ENCODE measurements around the gene ERFL.
A peak's percentile ranks its signal among the peaks of the same experiment; 100 is the strongest.
"Not testable (repeated sequence)": the region's sequence is repeated elsewhere in the genome, so short reads cannot be mapped to it uniquely, and the experiment has no call there.

Gene ERFL

DNA sequence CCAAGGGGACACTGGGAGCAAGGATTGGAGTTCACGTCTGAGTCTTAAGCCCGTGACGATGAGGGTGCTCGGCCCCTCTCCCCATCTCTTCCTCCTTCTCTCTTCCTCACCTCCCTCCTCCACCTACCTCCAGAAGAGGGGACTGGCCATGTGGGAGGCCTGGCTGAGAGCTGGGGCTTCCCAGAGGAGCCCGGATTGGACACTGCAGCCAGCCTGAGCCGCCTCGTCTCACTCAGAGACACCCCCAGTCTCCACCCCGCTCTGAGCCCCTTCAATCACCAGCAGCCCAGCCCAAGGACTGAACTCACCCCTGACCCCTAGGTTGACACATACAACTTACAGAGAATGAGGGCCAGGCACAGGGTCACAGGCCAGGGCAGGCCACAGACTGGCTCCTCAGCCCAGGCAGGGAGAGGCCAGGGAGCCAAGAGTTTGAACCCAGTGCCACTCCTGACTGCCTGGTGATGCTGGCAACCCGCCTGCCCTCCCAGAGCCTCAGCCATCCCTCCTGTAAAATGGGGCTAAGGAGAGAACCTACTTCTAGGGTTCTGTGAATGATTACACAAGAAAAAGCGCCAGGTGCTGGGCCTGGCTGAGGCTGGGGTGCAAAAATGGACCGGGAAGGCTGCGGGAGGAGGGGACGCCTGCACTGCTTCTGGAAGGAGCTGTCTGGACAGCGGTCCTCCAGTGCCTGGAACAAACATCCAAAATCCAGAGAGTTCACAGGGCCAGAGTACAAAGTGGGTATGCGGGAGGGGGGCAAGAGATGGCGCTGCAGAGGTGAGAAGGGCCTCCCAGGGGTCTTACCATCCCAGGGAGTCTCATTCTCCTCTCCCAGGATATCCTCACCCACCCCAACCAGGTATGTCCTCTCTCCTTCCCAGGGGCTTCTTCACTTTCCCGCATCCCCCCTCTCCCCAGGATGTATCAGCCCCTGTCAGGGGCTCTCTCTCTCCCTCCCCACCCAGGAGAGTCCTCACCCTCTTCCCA, 50.0 kb downstream of the ERFL start:
- DNase-seq (ENCODE audit: low read depth in 2 of 2), result no peak

DNA sequence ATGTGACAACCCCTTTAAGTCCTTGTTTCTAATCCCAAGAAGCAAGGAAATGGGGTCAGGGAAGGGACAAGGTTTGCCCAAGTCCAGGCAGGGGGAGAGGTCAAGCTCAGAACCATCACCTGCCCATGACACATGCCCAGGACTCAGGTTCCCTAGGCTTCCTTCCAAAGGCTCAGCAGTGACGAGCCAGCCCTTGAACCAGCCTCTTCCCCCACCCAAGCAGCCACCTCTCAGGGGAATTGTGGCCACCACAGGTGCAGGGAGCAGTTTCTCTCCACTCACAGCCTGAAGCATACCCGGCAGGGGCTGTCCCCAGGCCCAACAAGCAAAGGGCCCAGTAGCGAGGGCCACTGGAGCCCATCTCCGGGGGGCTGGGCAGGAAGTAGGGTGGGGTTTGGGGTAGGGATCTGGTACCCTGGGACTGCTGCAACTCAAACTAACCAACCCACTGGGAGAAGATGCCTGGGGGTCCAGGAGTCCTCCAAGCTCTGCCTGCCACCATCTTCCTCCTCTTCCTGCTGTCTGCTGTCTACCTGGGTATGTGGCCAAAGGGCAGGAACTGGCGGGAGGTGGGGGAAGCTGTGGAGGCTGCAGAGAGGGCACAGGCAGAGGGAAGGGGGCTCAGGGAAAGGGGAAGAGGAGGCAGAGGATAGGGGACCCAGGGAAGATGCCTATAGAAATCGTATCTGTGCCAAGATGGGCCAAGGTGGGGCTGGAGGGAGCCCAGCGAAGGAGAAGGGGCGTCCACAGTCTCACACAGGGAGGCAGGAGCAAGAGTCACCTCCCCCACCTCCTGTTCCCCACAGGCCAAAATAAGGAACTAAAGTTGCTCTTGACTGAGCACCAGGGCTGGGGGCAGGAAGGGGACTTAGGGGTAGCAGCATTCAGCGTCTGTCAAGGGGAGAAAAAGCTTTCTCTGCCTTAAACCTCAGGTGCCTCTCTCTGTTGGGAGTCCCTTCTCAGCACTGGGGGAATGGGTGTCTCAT, 51.1 kb downstream of the ERFL start, which contains the start of gene CD79A:
CD79A (plus strand) TSS at position 433 of the 986 bp plus-strand sequence; CDS start at position 459, 26 bp downstream.
- no peak for DNase-seq (ENCODE audit: low read depth in 2 of 2)

DNA sequence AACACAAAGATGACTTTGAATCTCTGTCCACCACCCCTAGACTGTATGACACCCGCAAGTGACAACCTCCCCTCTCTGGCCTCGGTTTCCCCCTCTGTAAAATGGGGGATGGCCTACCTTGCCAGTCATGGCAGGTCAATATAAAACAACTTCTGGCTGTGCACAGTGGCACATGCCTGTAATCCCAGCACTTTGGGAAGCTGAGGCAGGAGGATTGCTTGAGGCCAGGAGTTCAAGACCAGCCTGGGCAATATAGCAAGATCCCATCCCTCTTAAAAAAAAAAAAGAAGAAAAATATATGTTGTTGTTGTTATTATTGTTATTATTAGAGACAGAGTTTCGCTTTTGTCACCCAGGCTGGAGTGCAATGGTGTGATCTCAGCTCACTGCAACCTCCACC, 52.3 kb downstream of the ERFL start:
- DNase-seq (ENCODE audit: low read depth in 2 of 2), result not testable (repeated sequence)

DNA sequence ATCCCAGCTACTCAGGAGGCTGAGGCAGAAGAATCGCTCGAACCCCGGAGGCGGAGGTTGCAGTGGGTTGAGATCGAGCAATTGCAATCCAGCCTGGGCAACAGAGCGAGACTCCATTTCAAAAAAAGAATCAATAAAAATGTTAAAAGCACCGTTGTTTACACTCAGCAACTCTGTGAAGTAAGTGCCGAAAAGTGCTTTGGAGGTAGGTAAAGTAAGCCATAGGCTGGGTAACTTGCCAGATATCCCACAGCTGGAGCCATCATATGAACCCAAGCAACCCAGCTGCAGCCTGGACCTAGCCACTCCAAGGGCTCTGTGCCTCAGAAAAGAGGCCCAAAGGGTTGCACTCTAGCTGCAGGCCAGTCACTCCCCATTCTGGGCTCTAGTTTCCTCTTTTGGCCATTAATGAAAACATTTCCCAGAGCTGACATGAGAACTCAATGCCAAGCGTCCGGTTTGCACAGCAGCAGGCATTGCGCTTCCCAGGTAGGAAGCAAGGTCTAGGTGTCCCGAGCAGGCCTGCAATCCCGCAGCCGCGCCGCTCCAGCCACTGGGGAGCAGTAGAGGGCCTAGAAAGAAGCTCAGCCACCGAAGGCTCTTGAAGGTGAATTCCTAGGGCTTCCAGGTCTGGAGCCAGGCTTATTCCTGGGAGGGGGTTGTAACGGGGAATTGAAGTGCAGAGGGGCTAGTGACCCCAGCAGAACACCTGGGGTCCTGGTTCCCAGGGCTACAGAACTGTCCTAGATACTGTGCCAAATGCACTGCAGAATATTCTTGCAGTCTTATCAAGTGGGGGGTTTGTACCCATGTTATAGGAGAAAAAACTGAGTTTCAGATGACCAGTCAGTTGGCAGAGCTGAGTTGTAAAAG, 55.2 kb downstream of the ERFL start:
- no peak for DNase-seq (ENCODE audit: low read depth in 2 of 2)

DNA sequence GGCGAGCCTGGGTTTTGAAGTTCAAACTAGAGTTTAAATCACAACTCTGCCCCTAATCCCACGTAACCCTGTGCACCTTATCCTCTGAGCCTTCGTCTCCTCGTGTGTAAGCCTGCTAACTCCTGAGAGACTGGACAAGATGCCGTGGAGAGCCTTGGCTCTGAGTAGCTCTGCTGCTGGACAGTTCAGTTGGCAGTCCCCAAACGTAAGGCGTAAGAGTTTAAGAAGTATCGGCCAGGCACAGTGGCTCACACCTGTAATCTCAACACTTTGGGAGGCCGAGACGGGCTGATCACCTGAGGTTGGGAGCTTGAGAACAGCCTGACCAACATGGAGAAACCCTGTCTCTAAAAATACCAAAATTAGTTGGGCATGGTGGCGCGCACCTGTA, 55.9 kb downstream of the ERFL start:
- DNase-seq (ENCODE audit: low read depth in 2 of 2), result no peak

DNA sequence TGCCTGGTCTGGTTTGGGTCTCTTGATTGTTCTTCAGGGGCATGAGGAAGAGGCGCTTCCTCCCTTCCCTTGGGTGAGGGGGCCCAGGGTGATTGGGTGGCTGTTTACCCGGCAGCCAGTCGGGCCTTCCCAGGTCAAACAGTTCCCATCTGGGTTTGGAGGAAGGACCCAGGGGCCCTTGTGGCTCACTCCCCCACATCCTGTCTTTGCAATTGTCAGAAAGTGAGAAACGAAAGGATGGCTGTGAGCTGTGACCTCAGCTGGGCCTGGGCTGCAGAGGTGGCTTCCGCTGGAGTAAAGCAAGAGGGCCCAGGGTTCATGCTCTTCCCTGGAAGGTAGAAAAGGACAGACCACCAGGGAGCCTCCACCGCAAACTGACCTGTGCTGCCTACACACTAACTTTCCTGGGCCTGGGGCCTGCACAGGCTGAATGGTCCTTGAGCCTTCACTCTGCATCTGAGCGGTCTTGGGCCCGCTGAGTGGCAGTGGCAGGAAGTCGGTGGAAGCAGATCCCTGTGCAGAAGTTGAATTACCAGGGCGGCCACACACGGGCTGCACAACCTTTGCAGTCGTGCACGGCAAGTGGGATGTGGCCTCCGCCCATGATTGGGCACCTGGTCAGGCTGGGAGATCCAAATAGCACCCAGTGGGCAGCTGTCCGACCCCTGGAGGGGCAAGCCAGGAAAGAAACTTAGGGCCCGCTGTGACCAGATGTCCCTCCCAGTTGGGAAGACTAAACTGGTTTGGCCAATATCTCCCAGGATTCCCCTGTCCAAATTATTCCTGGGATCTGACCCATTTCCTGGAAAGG, 56.5 kb downstream of the ERFL start:
- DNase-seq (ENCODE audit: low read depth in 2 of 2), result peak in 1 of 2 donors; percentile 31

DNA sequence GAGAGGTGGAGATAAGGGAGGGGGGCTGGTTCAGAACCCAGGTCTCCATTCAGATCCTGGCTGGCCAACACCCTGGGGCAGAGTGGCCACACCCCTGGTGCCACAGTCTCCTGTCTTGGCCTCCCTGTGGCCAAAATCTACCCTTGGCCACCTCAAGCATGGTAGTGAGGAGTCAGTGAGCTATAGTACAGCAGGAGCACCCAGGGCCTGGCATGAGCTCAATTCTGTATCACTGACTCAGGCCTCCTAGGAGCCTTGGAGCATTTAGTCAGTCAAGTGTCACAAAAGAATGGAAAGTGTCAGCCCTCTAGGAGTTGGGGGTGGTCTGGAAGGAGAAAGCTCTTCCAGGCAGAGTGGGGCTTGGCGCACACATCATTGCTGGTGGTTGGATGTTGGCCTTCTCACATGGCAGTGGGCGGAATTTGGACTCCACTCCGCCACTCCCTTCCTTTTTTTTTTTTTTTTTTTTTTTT, 57.8 kb downstream of the ERFL start:
- no peak for DNase-seq (ENCODE audit: low read depth in 2 of 2)

DNA sequence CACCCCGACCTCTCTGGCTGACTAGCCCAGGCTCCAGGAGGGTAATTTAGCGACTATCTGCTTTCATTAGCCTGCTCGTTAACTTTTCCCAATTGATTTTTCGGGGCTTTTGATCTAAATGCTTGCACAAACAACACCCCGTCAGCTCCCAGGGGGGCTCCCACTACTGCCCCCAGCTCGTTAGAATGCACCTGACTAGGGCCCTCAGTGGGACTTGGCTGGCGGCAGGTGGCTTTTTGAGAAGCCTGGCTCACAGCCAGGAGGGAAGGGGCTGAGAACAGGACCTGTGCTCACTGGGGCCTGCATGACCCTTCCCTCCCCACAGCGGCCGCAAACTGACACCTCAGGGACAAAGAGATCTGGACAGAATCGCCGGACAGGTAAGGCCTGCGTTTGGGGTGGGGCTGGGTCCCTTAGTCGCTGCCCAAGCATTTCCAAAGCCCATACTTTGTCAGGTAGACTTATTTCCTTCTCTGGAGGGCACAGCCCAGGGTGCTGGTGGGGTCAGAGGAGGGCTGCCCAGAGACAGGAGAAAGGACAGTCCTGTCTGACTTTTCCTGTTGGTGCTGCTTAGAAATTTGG, 58.8 kb downstream of the ERFL start:
- no peak for DNase-seq (ENCODE audit: low read depth in 2 of 2)

DNA sequence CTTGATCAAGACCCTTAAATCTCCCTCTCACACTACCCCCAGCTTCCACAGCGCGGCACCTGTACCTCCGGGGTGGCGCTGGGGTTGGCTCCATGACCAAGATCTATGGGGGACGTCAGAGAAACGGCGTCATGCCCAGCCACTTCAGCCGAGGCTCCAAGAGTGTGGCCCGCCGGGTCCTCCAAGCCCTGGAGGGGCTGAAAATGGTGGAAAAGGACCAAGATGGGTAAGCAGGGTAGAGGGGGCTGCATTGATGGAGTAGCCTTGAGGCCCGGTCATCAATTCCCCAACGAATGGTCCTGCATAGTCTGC, 59.3 kb downstream of the ERFL start:
- no peak for DNase-seq (ENCODE audit: low read depth in 2 of 2)

DNA sequence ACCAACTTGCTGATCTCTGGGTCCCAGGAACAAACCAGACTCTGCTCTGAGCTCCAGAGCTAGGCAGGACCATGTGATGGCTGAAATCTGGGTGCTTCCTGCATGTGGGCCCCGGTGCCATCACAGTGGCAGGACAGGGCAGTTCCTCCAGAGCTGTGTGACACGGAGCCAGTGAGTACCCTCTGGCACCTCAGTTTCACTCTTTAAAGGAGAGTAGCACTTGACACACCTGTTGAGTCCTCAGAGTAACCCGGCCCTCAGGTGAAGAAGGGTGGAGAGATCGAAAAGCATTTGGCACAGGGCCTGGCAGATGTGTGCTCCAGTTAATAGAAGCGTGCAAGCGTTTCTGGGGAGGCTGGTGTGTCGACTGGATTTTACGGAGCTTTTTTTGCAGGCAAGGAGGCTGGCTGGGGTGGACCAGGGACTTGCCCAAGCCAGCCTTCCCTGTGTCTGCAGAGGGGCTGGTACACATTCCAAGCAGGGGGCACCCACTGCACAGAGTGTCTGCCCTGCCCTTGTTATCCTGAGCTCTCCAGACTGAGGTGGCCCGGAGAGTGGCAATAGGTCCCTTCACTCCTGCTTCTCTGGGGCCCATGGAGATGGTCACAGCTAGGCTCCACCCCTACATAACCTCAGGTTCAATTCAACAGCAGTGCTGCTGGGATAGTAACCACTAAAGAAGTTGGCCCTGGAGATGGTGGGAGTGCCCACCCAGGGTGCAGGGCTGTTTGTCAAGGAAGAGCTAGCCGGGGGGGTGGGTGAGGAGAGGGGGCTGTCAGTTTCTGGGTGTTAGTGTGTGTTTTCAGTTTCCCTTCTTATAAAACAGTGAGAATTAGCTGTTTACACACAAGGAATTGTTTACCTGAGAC, 59.9 kb downstream of the ERFL start:
- DNase-seq (ENCODE audit: low read depth in 2 of 2), result no peak

DNA sequence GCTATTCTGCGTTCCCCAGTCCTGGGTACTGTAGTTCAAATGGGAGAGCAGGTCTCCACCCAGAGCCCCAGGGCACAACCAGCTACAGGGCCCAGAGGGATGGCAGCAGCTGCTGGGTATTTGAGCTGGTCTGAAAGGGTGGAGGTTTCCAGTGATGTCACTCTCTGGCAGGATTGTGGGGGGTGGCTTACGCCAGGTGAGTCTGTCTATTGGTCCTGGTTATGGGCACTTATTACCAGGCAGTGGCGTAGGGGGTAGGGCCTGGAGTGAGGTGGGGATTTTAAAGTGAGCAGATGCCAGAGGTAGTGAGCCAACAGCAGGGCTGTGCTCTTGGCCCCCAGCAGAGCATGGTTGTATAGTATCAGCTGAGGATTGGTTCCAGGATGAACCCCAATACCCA, 62.0 kb downstream of the ERFL start:
- no peak for DNase-seq (ENCODE audit: low read depth in 2 of 2)

DNA sequence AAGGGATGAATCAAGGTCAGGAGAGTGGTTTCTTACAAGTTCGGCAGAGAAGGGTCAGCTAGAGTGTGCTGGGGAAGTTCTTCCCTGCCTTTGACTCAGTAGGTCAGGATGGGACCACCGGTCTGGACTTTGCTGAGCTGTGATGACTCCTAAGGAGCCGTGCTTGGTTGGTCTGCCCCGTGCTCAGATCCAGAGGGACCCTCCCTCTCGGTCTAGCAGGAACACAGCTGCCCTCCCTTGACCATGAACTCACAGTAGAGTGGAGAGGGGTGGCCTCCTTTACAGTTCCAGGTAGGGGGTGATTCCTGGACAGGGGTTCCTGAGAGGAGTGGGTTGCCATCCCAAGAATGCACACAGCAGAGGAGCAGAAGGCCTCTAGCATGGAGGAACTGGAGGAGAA, 63.9 kb downstream of the ERFL start:
- DNase-seq (ENCODE audit: low read depth in 2 of 2), result no peak

DNA sequence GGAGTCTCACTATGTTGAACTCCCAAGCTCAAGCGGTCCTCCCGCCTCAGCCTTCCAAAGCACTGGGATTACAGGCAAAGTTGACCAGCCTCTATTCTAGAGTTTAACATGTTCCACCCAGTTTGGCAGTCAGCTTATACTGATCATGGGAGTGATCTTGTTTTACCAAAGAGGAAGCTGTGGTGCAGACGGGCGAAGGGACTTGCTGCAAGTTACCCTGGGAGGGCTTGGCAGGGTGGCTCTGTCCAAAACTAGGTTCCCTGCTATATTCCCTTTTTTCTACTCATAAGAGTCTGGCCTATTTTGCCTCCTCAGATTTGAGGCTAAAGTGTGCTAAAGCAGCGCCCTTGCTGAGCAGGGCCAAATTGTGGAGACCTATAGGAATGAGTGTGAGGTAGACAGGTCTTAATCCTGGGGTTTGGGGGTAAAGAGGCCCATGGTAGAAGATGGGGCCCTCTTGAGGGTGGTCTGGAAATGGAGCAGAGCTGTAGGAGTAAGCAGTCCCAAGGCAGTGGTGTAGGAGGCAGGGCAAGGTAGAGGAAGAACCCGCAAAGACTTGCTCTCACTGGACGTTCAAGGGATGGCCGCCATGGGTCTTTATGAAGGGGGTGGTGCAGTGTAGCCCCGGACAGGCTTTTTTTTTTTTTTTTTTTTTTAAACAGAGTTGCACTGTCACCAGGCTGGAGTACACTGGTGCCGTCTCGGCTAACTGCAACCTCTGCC, 64.9 kb downstream of the ERFL start:
- no peak for DNase-seq (ENCODE audit: low read depth in 2 of 2)

DNA sequence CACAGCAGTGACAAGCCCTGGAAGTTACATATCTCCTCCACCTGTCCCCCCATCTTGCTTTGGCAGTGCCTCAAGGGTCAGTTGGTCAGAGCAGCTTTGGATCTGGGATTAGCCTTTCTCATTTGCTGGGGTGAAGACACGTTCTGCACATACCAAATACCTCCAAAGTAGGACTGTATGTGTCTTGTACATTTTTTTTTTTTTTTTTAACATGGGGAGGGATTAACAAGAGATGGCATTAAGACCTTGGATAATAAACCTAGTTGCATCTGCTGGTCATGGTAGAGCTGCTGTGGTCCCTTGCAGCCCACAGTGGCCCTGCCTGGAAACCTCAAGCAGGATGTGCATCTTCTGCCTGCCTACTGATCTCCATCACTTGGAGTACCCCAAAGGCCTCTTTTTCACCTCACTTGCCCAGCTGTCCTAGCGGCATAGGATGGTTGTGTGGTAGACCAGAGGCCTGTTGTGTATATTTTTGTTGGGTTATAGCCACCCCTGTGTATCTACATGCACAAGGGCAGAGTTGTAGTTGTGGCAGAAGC, 65.7 kb downstream of the ERFL start:
- DNase-seq (ENCODE audit: low read depth in 2 of 2), result no peak

DNA sequence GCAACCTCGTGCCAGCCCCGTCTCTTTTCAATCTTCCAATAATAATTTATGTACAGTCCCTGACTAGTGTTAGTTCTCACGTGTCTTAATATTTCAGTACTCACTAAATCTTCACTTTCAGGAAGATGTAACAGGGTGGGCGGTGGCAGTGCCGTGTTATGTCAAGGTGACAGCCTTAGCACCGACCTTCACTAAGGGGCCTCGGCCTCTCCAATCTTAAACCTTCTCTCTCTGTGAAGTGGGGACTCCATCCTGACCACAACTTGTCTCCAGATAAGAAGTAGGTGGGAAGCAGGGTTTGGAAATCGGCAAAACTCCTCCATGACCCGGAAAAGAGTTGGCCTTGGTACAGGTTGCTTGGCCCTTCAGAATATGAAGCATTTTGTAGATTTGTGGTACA, 66.4 kb downstream of the ERFL start:
- DNase-seq (ENCODE audit: low read depth in 2 of 2), result no peak

DNA sequence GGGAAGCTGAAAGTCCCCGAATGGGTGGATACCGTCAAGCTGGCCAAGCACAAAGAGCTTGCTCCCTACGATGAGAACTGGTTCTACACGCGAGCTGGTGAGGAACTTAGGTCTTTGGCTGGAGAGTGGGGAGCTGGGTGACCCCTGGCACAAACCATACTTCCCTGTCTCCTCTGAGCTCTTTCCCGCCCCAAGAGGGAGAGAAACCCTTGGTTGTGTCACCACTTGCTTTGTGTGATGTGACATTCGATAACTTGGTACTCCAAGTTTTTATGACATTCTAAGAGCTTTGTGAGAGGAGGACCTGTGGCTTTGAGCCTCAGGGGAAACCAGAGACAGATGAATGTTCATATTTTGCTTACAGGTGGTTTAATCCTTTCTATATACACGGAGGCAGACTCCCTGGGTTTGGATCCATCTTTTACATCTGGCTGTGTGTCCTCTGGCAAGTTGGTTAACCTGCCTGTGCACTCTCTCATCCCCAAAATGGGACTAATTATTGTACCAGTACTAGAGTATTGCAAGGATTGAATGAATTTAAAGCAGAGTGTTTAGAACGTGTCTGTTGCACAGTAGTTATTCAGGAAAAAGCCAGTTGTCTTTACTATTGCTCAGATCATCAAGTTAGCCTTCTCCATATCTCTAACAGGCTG, 67.0 kb downstream of the ERFL start:
- DNase-seq (ENCODE audit: low read depth in 2 of 2), result no peak

DNA sequence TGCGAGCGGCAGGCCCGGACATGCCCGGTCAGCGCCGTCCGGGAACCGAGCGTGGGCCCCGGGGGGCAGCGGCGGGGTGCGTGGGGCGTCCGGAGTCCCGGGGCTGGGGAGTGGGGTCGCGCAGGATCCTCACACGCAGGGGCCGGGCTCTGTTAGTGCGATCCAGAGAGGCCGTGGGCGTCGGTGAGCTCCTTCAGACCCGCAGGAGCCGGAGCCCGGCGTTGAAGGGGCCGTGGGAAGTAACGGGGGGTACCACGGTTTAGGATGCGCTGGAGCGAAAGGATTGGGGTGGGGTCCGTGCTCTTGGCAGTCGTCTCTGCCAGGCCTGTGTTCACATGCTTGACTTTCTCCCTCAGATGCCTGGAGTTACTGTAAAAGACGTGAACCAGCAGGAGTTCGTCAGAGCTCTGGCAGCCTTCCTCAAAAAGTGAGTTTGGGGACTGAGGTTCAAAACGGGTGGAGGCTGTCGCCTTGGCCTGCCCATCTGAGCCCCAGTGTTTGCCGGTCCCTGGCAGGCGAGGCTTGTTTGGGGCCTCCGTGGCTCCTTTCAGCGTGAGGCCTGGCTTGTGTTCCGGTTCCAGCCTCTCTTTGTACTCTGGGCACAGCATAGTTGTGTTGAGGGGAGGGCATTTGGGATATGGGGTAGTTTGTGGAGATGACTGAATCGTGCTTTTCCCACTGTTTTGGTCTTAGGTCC, 67.7 kb downstream of the ERFL start:
- DNase-seq (ENCODE audit: low read depth in 2 of 2), result no peak
